ENCODE measurements around the gene BCL2L11.
A peak's percentile ranks its signal among the peaks of the same experiment; 100 is the strongest.

Gene BCL2L11

GRCh38 chr2:111117598-111118480 is 2.9 kb upstream of the BCL2L11 start:
- no peak for DNase-seq (ENCODE audit: extremely low read depth in 1 of 2, low read depth in 1 of 2)

GRCh38 chr2:111118481-111118980 is 2.2 kb upstream of the BCL2L11 start:
- no peak for DNase-seq (ENCODE audit: extremely low read depth in 1 of 2, low read depth in 1 of 2)

GRCh38 chr2:111118981-111119821 is 1.5 kb upstream of the BCL2L11 start:
- no peak for DNase-seq (ENCODE audit: extremely low read depth in 1 of 2, low read depth in 1 of 2)

GRCh38 chr2:111119822-111120252 is 877 bp upstream of the BCL2L11 start:
- DNase-seq (ENCODE audit: extremely low read depth in 1 of 2, low read depth in 1 of 2): no peak

GRCh38 chr2:111121028-111121827 is 514 bp downstream of the BCL2L11 start:
- DNase-seq (ENCODE audit: extremely low read depth in 1 of 2, low read depth in 1 of 2): no peak

- peak in 1 of 2 donors; percentile 66 for DNase-seq (ENCODE audit: extremely low read depth in 1 of 2, low read depth in 1 of 2)
These were observed 1.3 kb downstream of the BCL2L11 start for GRCh38 chr2:111121828-111122630.

GRCh38 chr2:111122631-111123421 is 2.1 kb downstream of the BCL2L11 start:
- DNase-seq (ENCODE audit: extremely low read depth in 1 of 2, low read depth in 1 of 2): no peak

GRCh38 chr2:111123751-111124150 is 3.0 kb downstream of the BCL2L11 start:
- DNase-seq (ENCODE audit: extremely low read depth in 1 of 2, low read depth in 1 of 2): no peak

GRCh38 chr2:111126581-111126980 is 5.9 kb downstream of the BCL2L11 start:
- no peak for DNase-seq (ENCODE audit: extremely low read depth in 1 of 2, low read depth in 1 of 2)

- no peak for DNase-seq (ENCODE audit: extremely low read depth in 1 of 2, low read depth in 1 of 2)
These were observed 6.6 kb downstream of the BCL2L11 start for GRCh38 chr2:111127351-111127750.

GRCh38 chr2:111128096-111128495 is 7.4 kb downstream of the BCL2L11 start:
- no peak for DNase-seq (ENCODE audit: extremely low read depth in 1 of 2, low read depth in 1 of 2)

GRCh38 chr2:111133603-111134002 is 12.9 kb downstream of the BCL2L11 start:
- DNase-seq (ENCODE audit: extremely low read depth in 1 of 2, low read depth in 1 of 2): no peak

- no peak for DNase-seq (ENCODE audit: extremely low read depth in 1 of 2, low read depth in 1 of 2)
These were observed 13.3 kb downstream of the BCL2L11 start for GRCh38 chr2:111134055-111134454.

GRCh38 chr2:111135237-111135909 is 14.7 kb downstream of the BCL2L11 start:
- no peak for DNase-seq (ENCODE audit: extremely low read depth in 1 of 2, low read depth in 1 of 2)

GRCh38 chr2:111135910-111136297 is 15.2 kb downstream of the BCL2L11 start:
- no peak for DNase-seq (ENCODE audit: extremely low read depth in 1 of 2, low read depth in 1 of 2)

- DNase-seq (ENCODE audit: extremely low read depth in 1 of 2, low read depth in 1 of 2): no peak
These were observed 18.1 kb downstream of the BCL2L11 start for GRCh38 chr2:111138839-111139238.

- no peak for DNase-seq (ENCODE audit: extremely low read depth in 1 of 2, low read depth in 1 of 2)
These were observed 19.1 kb downstream of the BCL2L11 start for GRCh38 chr2:111139637-111140317.

GRCh38 chr2:111140815-111141214 is 20.1 kb downstream of the BCL2L11 start:
- no peak for DNase-seq (ENCODE audit: extremely low read depth in 1 of 2, low read depth in 1 of 2)
